ENCODE measurements around the gene POLH.

DNA sequence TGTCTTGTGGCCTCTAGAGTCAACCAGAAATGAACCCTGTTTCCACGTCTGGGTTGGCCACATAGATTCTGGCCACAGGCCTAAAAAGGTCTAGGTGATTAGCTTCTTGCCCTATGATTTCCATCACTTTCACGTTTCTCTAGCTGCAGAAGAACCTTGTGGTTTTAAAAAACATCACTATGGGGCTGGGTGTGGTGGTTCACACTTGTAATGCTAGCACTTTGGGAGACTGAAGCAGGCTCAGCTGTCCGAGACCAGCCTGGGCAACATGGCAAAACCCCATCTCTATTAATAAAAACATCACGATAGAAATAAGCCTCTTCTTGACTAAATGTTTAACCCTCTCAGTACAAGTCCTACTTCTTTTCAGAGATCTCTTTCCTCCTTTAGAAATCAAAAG, 31.5 kb upstream of the POLH start:
- TF ChIP-seq, protein P1, sequence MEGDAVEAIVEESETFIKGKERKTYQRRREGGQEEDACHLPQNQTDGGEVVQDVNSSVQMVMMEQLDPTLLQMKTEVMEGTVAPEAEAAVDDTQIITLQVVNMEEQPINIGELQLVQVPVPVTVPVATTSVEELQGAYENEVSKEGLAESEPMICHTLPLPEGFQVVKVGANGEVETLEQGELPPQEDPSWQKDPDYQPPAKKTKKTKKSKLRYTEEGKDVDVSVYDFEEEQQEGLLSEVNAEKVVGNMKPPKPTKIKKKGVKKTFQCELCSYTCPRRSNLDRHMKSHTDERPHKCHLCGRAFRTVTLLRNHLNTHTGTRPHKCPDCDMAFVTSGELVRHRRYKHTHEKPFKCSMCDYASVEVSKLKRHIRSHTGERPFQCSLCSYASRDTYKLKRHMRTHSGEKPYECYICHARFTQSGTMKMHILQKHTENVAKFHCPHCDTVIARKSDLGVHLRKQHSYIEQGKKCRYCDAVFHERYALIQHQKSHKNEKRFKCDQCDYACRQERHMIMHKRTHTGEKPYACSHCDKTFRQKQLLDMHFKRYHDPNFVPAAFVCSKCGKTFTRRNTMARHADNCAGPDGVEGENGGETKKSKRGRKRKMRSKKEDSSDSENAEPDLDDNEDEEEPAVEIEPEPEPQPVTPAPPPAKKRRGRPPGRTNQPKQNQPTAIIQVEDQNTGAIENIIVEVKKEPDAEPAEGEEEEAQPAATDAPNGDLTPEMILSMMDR (conservative IDR thresholded peaks at IDR 0.05), result no peak
- no peak for TF ChIP-seq EZH2 (IDR thresholded peaks at IDR 0.05; ENCODE audit: low read depth)
